ENCODE measurements around the gene BRI3BP. TPM values are rescaled to one million over a fixed set of nuclear protein-coding genes. Genes with fewer than 3 reads are reported as not detected.

The BRI3BP gene
- total and polyA plus RNA-seq, 4 experiments from 2014 or later = 1.7 to 9.5 (median 6.5) TPM

GRCh38 chr12:125065919-125066570 is 72.6 kb downstream of the BRI3BP start:
- peak overlapping the region in 1 of 2 donors; percentile 58 for H3K4me3 ChIP-seq (ENCODE audit: low read length in 2 of 2)
- H3K4me3 Mint-ChIP-seq = peak overlapping the region; percentile 73 to 91 (median 88)
- H3K36me3 ChIP-seq (ENCODE audit: insufficient read depth, low read length) = no peaks in the 10 kb centered on the region
- peak overlapping the region; percentile 56 for H3K27ac ChIP-seq (ENCODE audit: low read depth, low read length)
- H3K27me3 Mint-ChIP-seq = peaks cover 0 to 2% of the 10 kb centered on the region in 2 donors
- DNase-seq = no peak
- CTCF ChIA-PET (ENCODE audit: partially characterized antibody) = interaction anchor here (1.0 kb wide), 1 partner anchor 72 kb away, joined by 3 read pairs; no protein-coding TSS in a partner anchor
- intact Hi-C loops (cut with micrococcal nuclease) = loop anchor here (1.0 to 2.0 kb wide), 3 partner anchors 17 to 159 kb away; partner anchors contain the start of gene BRI3BP
- no peaks in the 10 kb centered on the region for H3K36me3 Mint-ChIP-seq
- peak overlapping the region; percentile 52 to 89 (median 76) for H3K27ac Mint-ChIP-seq
- POLR2A ChIA-PET (ENCODE audit: partially characterized antibody) = interaction anchor here (1.2 kb wide), 1 partner anchor 16 kb away, joined by 8 read pairs; no protein-coding TSS in a partner anchor
- H3K4me1 ChIP-seq (ENCODE audit: insufficient read depth, low read length) = peaks cover 15% of the 10 kb centered on the region
- H3K9me3 ChIP-seq (ENCODE audit: control insufficient read depth in 1 of 2, low read length in 2 of 2) = no peaks in the 10 kb centered on the region
- no peaks in the 10 kb centered on the region for H3K9me3 Mint-ChIP-seq
- H3K4me1 Mint-ChIP-seq = peaks cover 11 to 21% (median 13%) of the 10 kb centered on the region in 4 donors
- H3K27me3 ChIP-seq (ENCODE audit: insufficient read depth, low read length) = peaks cover 7% of the 10 kb centered on the region

- Mint-ChIP-seq H3K4me1 (peaks cover 11 to 21% (median 13%) of the 10 kb centered on the region in 4 donors), H3K27ac (peak overlapping the region in 1 of 7 donors; percentile 35), H3K27me3 (no peaks in the 10 kb centered on the region), H3K36me3 (peaks cover 0 to 4% of the 10 kb centered on the region in 2 donors), H3K9me3 (no peaks in the 10 kb centered on the region), H3K4me3 (peak overlapping the region in 2 of 8 donors; percentile 26 to 46)
- Histone ChIP-seq H3K36me3 (ENCODE audit: insufficient read depth, low read length) (no peaks in the 10 kb centered on the region), H3K4me1 (ENCODE audit: insufficient read depth, low read length) (peaks cover 15% of the 10 kb centered on the region), H3K4me3 (ENCODE audit: low read length in 2 of 2) (no peak overlapping the region), H3K9me3 (ENCODE audit: control insufficient read depth in 1 of 2, low read length in 2 of 2) (no peaks in the 10 kb centered on the region), H3K27ac (ENCODE audit: low read depth, low read length) (no peak overlapping the region), H3K27me3 (ENCODE audit: insufficient read depth, low read length) (peaks cover 1% of the 10 kb centered on the region)
- ChIA-PET POLR2A (ENCODE audit: partially characterized antibody) (interaction anchor here (1.4 kb wide), 1 partner anchor 19 kb away, joined by 6 read pairs; no protein-coding TSS in a partner anchor), CTCF (ENCODE audit: partially characterized antibody) (interaction anchor here (1.0 kb wide), 1 partner anchor 162 kb away, joined by 3 read pairs; no protein-coding TSS in a partner anchor)
- intact Hi-C loops (cut with micrococcal nuclease) = no loop called here
- no peak for DNase-seq
Observed at GRCh38 chr12:125068391-125068790, 74.9 kb downstream of the BRI3BP start.

GRCh38 chr12:125069616-125070015 is 76.2 kb downstream of the BRI3BP start:
- H3K36me3 ChIP-seq (ENCODE audit: insufficient read depth, low read length) = no peaks in the 10 kb centered on the region
- POLR2A ChIA-PET (ENCODE audit: partially characterized antibody) = interaction anchor here (1.0 kb wide), 1 partner anchor 20 kb away, joined by 3 read pairs; no protein-coding TSS in a partner anchor
- CTCF ChIA-PET (ENCODE audit: partially characterized antibody) = no interaction called here
- no peak overlapping the region for H3K27ac Mint-ChIP-seq
- no peak overlapping the region for H3K4me3 Mint-ChIP-seq
- H3K9me3 ChIP-seq (ENCODE audit: control insufficient read depth in 1 of 2, low read length in 2 of 2) = no peaks in the 10 kb centered on the region
- DNase-seq = no peak
- peaks cover 12% of the 10 kb centered on the region for H3K4me1 ChIP-seq (ENCODE audit: insufficient read depth, low read length)
- no peak overlapping the region for H3K27ac ChIP-seq (ENCODE audit: low read depth, low read length)
- intact Hi-C loops (cut with micrococcal nuclease) = no loop called here
- H3K9me3 Mint-ChIP-seq = no peaks in the 10 kb centered on the region
- peaks cover 6 to 9% of the 10 kb centered on the region in 2 donors for H3K36me3 Mint-ChIP-seq
- peaks cover 11 to 19% (median 12%) of the 10 kb centered on the region in 4 donors for H3K4me1 Mint-ChIP-seq
- H3K27me3 Mint-ChIP-seq = no peaks in the 10 kb centered on the region
- H3K27me3 ChIP-seq (ENCODE audit: insufficient read depth, low read length) = no peaks in the 10 kb centered on the region
- no peak overlapping the region for H3K4me3 ChIP-seq (ENCODE audit: low read length in 2 of 2)

- Mint-ChIP-seq H3K4me3 (no peak overlapping the region), H3K4me1 (peaks cover 9 to 15% (median 12%) of the 10 kb centered on the region in 4 donors), H3K9me3 (no peaks in the 10 kb centered on the region), H3K27ac (no peak overlapping the region), H3K27me3 (no peaks in the 10 kb centered on the region), H3K36me3 (peaks cover 6 to 9% of the 10 kb centered on the region in 2 donors)
- ChIA-PET POLR2A (ENCODE audit: partially characterized antibody) (interaction anchor here (1.0 kb wide), 1 partner anchor 21 kb away, joined by 3 read pairs; no protein-coding TSS in a partner anchor), CTCF (ENCODE audit: partially characterized antibody) (no interaction called here)
- no peaks in the 10 kb centered on the region for H3K27me3 ChIP-seq (ENCODE audit: insufficient read depth, low read length)
- no peaks in the 10 kb centered on the region for H3K9me3 ChIP-seq (ENCODE audit: control insufficient read depth in 1 of 2, low read length in 2 of 2)
- no peak overlapping the region for H3K27ac ChIP-seq (ENCODE audit: low read depth, low read length)
- DNase-seq = no peak
- no peaks in the 10 kb centered on the region for H3K36me3 ChIP-seq (ENCODE audit: insufficient read depth, low read length)
- intact Hi-C loops (cut with micrococcal nuclease) = no loop called here
- no peak overlapping the region for H3K4me3 ChIP-seq (ENCODE audit: low read length in 2 of 2)
- peaks cover 8% of the 10 kb centered on the region for H3K4me1 ChIP-seq (ENCODE audit: insufficient read depth, low read length)
Observed at GRCh38 chr12:125070112-125070511, 76.7 kb downstream of the BRI3BP start.

GRCh38 chr12:125070661-125071390 is 77.4 kb downstream of the BRI3BP start:
- H3K27ac Mint-ChIP-seq = peak overlapping the region in 1 of 7 donors; percentile 24

GRCh38 chr12:125071456-125071855 is 78.0 kb downstream of the BRI3BP start:
- Histone ChIP-seq H3K27ac (ENCODE audit: low read depth, low read length) (no peak overlapping the region), H3K9me3 (ENCODE audit: control insufficient read depth in 1 of 2, low read length in 2 of 2) (no peaks in the 10 kb centered on the region), H3K4me1 (ENCODE audit: insufficient read depth, low read length) (no peaks in the 10 kb centered on the region), H3K36me3 (ENCODE audit: insufficient read depth, low read length) (peaks cover under 1% of the 10 kb centered on the region), H3K4me3 (ENCODE audit: low read length in 2 of 2) (no peak overlapping the region), H3K27me3 (ENCODE audit: insufficient read depth, low read length) (no peaks in the 10 kb centered on the region)
- Mint-ChIP-seq H3K4me1 (peaks cover 7 to 9% (median 8%) of the 10 kb centered on the region in 4 donors), H3K27me3 (no peaks in the 10 kb centered on the region), H3K4me3 (peak overlapping the region in 1 of 8 donors; percentile 48), H3K36me3 (peaks cover 14 to 16% of the 10 kb centered on the region in 2 donors), H3K9me3 (no peaks in the 10 kb centered on the region), H3K27ac (no peak overlapping the region)
- POLR2A ChIA-PET (ENCODE audit: partially characterized antibody) = no interaction called here
- intact Hi-C loops (cut with micrococcal nuclease) = no loop called here
- CTCF ChIA-PET (ENCODE audit: partially characterized antibody) = no interaction called here
- no peak for DNase-seq

More at GRCh38 chr12:125070661-125071390, 77.4 kb downstream of the BRI3BP start:
- ChIA-PET CTCF (ENCODE audit: partially characterized antibody) (no interaction called here), POLR2A (ENCODE audit: partially characterized antibody) (no interaction called here)
- intact Hi-C loops (cut with micrococcal nuclease) = no loop called here
- Histone ChIP-seq H3K9me3 (ENCODE audit: control insufficient read depth in 1 of 2, low read length in 2 of 2) (no peaks in the 10 kb centered on the region), H3K4me3 (ENCODE audit: low read length in 2 of 2) (no peak overlapping the region), H3K4me1 (ENCODE audit: insufficient read depth, low read length) (peaks cover 5% of the 10 kb centered on the region), H3K36me3 (ENCODE audit: insufficient read depth, low read length) (no peaks in the 10 kb centered on the region), H3K27ac (ENCODE audit: low read depth, low read length) (no peak overlapping the region), H3K27me3 (ENCODE audit: insufficient read depth, low read length) (no peaks in the 10 kb centered on the region)
- Mint-ChIP-seq H3K36me3 (peaks cover 8 to 9% of the 10 kb centered on the region in 2 donors), H3K9me3 (no peaks in the 10 kb centered on the region), H3K27me3 (no peaks in the 10 kb centered on the region), H3K4me3 (no peak overlapping the region), H3K4me1 (peaks cover 9 to 13% (median 11%) of the 10 kb centered on the region in 4 donors)
- DNase-seq = no peak

GRCh38 chr12:125072496-125072895 is 79.1 kb downstream of the BRI3BP start:
- H3K36me3 ChIP-seq (ENCODE audit: insufficient read depth, low read length) = peaks cover 4% of the 10 kb centered on the region
- Mint-ChIP-seq H3K36me3 (peaks cover 18 to 19% of the 10 kb centered on the region in 2 donors), H3K27me3 (no peaks in the 10 kb centered on the region), H3K4me1 (peaks cover 0 to 1% (median 0%) of the 10 kb centered on the region in 4 donors), H3K4me3 (no peak overlapping the region), H3K27ac (no peak overlapping the region), H3K9me3 (no peaks in the 10 kb centered on the region)
- POLR2A ChIA-PET (ENCODE audit: partially characterized antibody) = no interaction called here
- intact Hi-C loops (cut with micrococcal nuclease) = no loop called here
- CTCF ChIA-PET (ENCODE audit: partially characterized antibody) = no interaction called here
- H3K27me3 ChIP-seq (ENCODE audit: insufficient read depth, low read length) = no peaks in the 10 kb centered on the region
- H3K27ac ChIP-seq (ENCODE audit: low read depth, low read length) = no peak overlapping the region
- no peaks in the 10 kb centered on the region for H3K9me3 ChIP-seq (ENCODE audit: control insufficient read depth in 1 of 2, low read length in 2 of 2)
- H3K4me1 ChIP-seq (ENCODE audit: insufficient read depth, low read length) = no peaks in the 10 kb centered on the region
- DNase-seq = no peak
- no peak overlapping the region for H3K4me3 ChIP-seq (ENCODE audit: low read length in 2 of 2)

Data from CD4-positive, alpha-beta memory T cell (primary cell).